Body of pancreas (tissue), 4 donors: ENCODE data around the gene TSHZ3.

ENCODE experiments used
- POLR2A ChIP-seq, 3 donors: fragments of 450-650 bp; IDR thresholded peaks; one replicate each; pipeline ENCODE4 v1.6.1; 2016; ENCODE audit warnings: antibody characterized with exemption in 3 of 3, mild to moderate bottlenecking in 2 of 3
- TF ChIP-seq, protein P1 (sequence below), 7 experiments: fragments of 450-650 bp in 4 of 7; fragments of 200-600 bp in 3 of 7; sonication (generic) in 3 of 7; IDR thresholded peaks; one replicate each; pipeline ENCODE4 v1.5.1; 2016 to 2019; ENCODE audit warnings: antibody characterized with exemption in 7 of 7

DNA sequence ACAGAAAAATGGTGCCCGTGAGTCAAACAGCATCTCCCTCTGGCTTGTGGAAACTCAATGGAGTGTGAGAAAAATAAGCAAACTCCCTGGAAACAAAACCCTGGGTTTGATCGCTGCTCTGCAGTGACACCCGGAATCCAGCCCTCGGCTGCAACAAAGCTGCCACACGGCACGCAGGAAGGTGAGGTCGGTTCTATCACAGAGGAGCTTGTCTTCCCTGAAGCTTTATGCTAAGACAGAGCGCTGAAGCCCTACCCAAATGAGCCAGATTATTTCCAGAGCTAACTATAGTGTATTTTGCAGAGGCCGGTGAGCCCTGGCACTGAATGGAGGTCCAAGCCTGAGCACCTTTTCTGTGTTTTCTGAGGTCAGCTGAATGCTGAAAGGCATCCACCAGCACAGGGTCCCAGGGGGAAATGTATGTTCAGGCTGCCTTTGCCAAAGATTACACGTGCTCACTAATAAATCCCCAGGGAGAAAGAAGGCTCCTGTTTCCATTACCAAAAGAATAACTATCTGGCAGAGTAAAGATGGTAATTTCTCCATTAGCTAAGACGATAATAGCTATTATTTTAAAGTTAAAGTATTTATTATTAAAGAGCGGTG is 77.8 kb downstream of the TSHZ3 start:
- no peak for TF ChIP-seq POLR2A (IDR thresholded peaks at IDR 0.05)
- TF ChIP-seq, protein P1, sequence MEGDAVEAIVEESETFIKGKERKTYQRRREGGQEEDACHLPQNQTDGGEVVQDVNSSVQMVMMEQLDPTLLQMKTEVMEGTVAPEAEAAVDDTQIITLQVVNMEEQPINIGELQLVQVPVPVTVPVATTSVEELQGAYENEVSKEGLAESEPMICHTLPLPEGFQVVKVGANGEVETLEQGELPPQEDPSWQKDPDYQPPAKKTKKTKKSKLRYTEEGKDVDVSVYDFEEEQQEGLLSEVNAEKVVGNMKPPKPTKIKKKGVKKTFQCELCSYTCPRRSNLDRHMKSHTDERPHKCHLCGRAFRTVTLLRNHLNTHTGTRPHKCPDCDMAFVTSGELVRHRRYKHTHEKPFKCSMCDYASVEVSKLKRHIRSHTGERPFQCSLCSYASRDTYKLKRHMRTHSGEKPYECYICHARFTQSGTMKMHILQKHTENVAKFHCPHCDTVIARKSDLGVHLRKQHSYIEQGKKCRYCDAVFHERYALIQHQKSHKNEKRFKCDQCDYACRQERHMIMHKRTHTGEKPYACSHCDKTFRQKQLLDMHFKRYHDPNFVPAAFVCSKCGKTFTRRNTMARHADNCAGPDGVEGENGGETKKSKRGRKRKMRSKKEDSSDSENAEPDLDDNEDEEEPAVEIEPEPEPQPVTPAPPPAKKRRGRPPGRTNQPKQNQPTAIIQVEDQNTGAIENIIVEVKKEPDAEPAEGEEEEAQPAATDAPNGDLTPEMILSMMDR (IDR thresholded peaks at IDR 0.05) = no peak
